NOMO-1 treated with DMSO at 0.1 percent for 48 hours (cell line): ENCODE measurements around the gene NFRKB.

Source experiments
- DNase-seq: peaks from one replicate; lab custom pipeline; 2025; ENCODE audit not compliant: unreplicated experiment; lab: John Stamatoyannopoulos, UW

Gene NFRKB

GRCh38 chr11:129846508-129847335 lies 48.7 kb downstream of the NFRKB start:
- peak; percentile 84 for DNase-seq
